GM21529 (cell line): ENCODE results near the gene PCA3.
A peak's percentile ranks its signal among the peaks of the same experiment; 100 is the strongest.
"Not testable (repeated sequence)": the region's sequence is repeated elsewhere in the genome, so short reads cannot be mapped to it uniquely, and the experiment has no call there.

Experiments used
- ATAC-seq: cut with Tn5 transposase; IDR thresholded peaks from one replicate; pipeline ENCODE4 v1.9.1; 2021; ENCODE audit not compliant: unreplicated experiment

PCA3 gene

DNA sequence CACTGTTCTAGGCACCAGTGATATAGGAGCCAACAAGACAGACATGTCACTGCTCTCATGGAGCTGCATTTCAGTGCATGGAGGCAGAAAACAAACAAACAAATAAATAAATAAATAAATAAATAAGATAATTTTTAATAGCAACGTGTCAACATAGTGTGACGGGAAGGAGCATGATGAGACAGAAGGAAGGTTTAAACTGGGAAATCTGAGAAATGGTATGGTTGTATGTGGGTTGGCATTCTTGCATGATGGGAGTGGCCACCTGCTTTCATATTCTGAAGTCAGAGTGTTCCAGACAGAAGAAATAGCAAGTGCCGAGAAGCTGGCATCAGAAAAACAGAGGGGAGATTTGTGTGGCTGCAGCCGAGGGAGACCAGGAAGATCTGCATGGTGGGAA, at the start of gene PCA3:
PCA3 (plus strand) TSS at position 301 of the 400 bp plus-strand sequence.
- no peak for ATAC-seq

DNA sequence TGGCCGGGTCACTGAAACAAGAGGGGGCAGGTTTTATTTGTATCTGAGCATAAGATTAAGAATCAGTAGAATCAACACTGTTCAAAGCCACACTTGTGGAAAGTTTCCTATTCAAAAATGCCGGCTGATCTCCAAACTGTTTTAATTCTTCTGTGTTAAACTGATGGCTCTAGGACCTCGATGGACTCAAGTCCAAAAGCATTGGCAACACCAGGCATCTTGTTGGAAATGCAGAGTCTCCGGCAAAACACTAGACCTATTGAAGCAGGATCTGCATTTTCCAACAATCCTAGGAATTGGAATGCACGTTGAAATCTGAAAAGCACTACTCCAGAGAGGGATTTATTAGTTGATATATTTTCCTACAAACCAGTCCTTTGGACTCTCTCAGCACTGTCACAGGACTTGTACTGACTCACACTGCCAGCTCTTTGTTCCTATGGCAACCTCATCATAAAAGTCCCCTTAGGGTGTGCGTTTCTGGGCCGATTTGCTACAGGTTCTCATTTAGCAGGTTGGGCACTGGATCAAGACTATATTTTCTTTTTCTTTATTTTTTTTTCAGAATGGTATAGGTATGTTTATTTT, 48.1 kb upstream of the PCA3 start:
- ATAC-seq: no peak

DNA sequence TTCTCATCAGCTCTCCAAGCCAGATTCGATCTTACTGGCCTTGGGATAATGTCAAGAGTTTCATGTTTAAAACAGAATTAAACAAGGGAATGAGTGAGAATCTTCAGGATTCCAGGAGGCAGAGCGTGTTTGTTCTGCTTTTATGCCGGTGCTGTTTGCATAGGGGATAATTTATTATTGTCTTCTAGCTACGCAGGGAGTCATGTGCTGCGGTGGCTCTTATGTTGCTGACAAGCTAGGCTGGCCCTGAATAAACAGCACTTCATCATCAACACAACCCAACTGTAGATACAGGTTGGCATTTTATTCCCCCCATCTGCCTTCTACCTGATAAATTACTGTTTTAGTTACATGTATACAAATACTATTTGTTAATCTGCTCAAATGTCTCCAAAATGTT, 47.1 kb upstream of the PCA3 start:
- no peak for ATAC-seq

DNA sequence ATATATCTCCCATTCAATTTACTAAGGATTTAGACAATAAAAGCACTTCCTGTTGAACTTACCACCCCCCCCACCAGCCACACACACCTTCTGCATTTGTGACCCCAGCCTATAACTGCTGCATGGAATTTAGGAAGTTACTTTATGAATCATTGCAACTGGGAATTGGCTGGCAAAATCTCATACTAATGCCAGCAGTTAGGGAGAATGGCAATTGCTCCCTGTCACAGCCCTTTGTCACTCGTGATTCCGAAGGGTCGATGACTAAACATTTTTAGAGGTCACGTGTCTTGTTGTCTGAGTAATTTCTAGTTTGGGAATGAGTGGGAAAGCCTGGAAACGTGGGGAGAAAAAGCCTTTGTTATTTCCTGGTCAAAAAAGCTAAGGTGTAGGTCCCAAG, 46.6 kb upstream of the PCA3 start:
- no peak for ATAC-seq

DNA sequence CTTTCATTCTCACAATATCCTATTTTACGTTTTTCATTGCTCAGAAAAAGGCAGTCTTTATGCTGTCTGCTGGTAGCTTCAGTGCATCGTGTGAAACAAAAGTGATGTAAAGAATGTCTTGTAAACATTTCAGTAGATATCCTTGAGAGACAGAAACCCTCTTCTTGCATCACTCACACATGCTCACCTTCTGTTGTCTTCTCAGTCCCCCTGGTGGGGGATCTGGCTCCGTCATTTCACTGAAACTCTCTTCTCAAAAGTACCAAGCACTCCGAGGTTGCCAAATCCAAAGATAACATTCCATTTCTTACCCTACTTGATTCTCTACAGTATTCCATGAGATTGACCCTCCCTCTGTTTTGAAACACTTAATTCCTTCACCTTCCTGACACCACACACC, 46.1 kb upstream of the PCA3 start:
- ATAC-seq: no peak

DNA sequence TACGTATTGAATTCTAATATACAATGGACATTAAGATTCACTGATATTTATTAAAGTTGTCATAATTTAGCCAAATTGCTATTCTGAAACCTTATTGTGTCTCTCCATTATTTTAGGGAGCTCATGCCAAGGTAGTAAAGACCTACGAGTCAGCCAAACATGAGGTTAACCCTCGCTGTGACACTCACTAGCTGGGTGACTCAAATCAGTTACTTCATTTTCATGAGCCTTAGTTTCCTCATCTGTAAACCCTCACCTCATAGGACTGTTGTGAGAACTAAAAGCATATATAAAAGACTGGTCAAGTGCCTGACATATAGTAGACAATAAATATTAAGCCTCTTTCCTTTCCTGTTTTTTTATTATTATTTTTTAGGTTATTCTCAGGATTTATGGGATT, 44.0 kb upstream of the PCA3 start:
- no peak for ATAC-seq

DNA sequence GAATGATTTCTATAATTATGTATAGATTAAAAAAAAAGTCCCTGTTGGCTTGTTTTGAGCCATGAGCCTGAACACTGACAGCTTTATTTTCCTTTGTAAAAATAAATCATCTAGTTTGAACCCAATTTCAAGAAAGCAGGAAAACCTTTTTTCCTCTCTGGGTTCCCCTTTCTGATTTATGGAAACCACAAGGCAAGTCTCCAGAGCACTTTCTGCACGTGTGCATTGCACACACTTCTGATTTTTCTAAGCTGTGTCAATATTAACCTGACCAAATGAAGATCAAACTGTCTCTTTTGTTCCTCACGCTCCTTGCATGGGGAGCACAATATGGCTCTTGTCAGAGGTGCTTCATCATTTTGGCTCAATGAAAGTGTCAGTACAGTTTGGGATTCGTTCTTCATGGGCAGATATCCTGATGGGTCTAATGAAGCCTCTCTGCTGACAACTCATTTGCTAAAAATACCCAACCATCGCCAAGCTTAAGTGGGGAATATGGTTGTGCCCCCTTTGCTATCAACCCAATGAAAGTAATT, 39.2 kb upstream of the PCA3 start:
- ATAC-seq: no peak

DNA sequence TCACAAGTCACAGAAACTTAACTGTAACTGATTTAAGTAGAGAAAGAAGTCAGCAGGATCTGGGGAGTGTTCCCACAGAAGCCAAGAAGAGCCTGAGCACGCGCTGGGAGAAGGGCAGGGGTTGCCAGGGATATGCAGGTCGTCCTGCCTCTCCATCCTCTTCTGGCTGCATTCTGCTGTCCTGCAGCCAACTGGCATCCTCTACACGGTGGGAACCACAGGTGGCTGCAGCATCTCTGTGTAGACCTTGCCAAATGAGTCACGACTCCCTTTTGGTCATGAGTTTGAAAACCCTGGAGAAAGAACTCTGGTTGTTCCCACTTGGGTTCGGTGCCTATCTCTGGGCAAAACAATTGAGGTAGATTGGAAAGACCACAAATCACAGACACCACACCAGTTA, 38.4 kb upstream of the PCA3 start:
- no peak for ATAC-seq

DNA sequence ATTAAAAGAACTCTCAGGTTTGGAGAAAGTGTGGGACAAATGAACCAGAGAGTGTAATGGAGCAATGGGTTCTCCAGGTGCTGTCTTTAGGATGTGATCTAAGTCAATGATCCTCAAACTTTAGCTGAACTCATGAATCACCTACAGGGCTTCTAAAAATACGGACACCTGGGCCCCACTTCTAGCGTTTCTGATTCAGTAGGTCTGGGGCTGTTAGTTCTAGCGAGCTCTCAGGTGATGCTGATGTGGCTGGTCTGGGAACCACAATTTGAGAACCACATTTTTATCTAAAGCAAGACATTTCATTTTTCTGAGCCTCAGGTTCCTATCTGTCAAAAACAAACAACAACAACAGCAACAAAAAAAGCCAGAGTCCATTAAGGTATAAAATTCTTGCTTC, 35.1 kb upstream of the PCA3 start:
- ATAC-seq: no peak

DNA sequence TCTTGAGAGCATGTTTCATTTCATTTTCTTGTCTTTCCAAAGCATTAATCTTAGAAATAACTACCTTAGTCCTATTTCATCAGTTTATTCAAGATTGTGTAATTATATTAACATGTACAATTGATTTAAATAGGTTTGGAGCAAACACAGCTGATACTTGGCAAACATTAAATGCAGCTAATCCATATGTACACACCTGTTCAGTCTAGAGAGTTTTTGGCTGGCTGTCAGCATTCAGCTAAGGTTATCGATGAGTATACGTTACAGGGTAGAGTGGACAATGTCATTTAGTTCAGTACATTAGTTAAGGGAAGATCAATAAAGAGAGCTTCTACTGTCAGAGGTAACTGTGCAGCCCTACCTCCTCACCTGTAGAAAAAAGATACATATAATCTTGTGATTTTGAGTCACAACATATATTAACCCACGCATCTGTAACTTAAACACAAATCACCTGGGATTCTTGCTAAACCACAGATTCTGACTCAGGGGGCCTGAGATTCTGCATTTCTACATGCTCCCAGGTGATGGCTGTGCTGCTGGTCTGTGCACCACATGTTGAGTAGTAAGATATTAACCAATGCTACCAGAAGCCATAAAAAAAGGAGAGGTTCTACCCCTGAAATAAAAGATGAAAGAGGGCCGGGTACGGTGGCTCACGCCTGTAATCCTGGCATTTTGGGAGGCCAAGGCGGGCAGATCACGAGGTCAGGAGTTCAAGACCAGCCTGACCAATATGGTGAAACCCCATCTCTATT, 34.1 kb upstream of the PCA3 start:
- ATAC-seq: no peak

DNA sequence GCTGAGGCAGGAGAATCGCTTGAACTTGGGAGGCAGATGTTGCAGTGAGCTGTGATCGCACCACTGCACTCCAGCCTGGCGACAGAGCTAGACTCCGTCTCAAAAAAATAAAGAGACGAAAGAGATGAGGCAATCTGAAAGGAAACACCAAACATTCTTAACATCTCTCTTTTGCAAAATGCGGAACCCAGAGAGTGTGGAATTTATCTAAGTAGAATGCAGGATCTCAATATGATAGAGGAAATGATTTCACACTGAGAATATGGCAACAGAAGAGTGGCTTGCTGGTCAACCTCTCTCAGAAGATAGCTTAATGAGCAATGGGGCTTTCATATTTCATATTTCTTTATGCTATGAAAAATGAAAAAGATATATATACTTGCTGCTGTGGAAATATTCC, 33.4 kb upstream of the PCA3 start:
- ATAC-seq: no peak

DNA sequence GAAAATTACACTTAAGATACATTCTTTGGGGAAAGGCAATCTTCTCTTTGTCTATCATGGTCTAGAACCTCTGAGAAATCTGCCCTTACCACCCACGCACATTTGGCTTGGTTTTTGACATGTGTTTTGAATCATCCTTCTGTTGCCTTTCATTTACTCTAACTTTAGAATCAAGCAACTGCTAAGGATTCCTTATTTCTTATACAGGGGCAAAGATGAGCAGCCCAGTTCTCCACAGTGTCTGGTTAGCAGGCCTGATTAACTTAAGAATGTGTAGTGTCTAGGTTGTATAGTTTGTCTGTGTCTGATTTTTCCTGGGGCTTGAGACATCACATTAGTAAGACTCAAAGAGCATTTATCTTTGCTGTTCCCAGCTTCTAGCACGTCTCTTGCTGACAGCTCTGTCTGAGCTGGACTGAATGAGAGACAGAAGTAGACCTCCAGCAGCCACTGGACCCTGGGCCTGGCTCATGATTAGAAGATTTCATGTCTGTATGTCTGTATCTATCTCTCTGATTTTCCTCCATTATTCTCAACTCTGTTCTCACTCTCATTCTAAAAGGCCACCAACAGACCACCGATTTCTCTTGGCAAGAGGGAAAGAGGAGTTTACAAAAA, 31.8 kb upstream of the PCA3 start:
- ATAC-seq: no peak

DNA sequence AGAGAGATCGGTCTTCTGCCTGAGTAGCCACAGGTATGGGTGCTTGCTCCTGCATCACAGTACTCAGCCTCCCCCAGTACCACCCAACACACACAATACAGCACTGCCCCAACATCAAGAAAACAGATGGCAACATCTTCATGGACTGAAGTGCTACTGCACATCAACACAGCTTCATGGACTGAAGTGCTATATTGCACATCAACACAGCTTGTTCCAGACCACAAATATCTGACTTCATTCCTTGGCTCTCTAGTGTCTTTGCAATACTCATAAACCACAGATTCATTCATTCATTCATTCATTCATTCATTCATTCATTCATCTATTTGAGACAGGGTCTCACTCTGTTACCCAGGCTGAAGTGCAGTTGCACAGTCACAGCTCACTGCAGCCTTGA, 31.1 kb upstream of the PCA3 start:
- ATAC-seq: no peak

DNA sequence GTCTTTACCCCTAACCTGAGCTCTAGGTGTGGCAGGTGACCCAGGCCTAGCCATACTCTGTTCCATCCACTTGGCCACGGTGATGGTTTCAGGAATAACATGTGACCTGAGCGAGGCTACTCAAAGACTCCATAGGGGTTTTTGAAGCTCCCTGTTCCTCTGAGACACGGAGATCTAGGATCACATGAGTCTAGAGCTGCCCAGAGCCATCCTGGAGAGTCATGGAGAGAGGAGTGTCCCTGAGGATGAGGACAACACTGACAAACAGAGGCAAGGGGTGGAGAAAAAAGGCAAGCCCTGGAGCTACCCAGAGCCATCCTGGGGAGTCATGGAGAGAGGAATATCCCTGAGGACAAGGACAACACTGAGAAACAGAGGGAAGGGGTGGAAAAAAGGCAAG, 29.5 kb upstream of the PCA3 start:
- no peak for ATAC-seq

DNA sequence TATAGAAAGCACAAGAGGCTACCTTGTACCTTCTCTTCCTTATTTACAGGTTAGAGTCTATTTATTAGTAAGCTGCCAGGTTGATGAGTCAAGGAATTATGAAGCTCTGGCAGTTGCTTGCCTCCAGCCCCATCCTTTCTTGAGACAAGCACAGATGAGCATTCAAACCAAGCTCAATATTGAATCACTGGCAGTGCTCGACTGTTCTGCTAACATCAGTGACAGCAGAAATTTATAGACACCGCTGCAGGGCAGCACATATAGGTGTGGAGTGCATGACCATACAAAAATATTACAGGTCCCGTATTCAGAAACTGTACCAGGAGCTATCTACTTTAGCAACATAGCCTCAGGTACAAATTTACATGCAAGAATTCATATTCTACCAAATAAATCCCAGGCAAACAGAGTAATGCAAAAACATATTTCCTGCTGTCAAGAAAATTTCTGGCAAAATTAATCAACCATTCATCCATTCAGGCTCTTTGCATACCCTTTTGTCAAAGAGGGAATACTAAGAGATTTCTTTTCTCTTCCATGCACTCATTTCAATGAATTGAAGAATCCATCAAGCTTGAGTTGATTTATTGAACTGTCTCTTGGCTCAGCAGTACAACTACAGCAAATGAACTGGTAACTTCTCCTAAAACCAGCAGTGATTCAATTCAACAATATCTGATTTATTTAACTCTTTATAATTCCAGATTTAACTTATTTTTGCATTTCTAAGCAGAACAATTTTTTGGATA, 26.9 kb upstream of the PCA3 start:
- ATAC-seq: no peak

DNA sequence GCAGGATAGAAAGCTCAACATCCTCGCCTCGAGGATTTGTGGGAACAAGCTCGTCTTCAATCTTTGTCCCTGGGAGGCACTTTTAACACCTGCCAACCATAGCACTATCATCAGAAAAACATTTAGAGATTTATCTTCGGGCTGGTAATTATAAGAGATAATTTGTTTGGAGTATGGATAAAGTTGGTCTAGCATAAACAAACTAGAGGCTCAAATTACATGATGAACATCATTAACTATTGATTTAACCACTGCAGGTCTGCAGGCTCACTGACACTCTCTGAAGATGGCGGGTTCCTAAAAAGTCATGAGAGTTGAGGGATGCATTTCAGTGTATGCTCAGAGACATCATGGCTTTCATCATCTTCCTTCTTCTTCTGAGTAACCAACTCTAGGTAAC, 25.8 kb upstream of the PCA3 start:
- no peak for ATAC-seq

DNA sequence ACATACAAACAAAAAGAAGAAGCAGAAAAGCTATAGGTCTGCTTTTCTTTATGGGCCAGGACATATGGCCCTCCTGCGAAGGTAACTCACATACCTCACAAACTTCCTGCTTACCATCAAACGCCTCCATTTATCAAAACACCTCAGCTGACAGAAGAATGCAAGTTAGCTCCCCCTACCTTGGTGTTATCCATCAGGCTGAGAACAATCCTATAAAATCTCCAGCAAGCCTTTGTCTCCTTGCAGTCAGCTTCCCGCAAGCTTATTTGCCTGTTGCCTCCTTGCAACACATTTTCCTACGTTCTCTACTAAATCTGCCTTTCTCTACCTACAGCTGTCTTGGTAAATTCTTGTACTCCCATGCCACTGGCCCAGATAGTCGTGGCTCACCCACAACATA, 22.7 kb upstream of the PCA3 start:
- ATAC-seq: no peak

DNA sequence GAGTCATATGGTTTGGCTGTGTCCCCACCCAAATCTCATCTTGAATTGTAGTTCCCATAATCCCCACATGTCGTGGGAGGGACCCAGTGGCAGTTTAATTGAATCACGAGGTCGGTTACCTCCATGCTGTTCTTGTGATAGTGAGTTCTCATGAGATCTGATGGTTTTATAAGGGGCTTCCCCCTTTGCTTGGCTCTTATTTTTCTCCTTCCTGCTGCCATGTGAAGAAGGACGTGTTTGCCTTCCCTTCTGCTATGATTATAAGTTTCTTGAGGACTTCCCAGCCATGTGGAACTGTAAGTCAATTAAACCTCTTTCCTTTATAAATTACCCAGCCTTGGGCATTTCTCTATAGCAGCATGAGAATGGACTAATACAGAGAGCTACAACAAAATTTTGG, 21.3 kb upstream of the PCA3 start:
- not testable (repeated sequence) for ATAC-seq

DNA sequence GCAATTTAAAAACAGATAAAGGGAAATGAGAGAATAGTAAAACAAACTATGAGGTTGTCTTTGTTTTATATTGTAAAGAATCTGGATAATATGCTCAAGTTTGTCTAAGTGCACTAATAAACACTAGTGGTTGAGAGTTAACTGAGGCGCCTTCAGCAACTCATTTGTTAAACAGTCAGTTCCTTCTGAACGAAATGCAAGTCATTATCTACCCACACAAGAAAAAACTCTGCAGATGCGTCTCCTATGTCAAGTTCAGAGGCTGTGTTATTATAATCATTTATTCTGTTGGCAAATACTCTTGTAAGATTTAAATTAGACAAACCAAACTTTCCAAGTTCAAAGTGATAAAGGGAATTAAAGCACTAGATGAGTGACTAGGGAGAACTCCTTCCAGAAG, 20.3 kb upstream of the PCA3 start:
- no peak for ATAC-seq

DNA sequence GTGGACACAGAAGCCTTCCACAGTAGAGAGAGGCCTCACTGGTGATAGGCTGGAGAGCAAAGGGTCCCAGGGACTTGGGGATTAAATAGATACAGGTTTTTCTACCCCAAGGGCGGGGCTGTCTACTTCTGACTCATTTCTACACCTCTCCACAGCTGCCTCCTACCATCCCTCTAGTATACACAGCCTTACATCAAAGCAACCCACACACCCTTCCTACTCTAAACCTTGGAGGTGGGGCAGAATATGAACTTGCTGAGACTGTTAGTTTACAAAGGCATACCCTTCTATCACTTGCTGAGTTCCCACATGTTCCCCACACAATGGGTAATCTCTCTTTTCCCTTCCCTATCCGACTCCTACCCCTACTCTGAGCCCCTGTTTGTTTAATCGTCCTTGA, 19.9 kb upstream of the PCA3 start:
- ATAC-seq: peak; percentile 68

DNA sequence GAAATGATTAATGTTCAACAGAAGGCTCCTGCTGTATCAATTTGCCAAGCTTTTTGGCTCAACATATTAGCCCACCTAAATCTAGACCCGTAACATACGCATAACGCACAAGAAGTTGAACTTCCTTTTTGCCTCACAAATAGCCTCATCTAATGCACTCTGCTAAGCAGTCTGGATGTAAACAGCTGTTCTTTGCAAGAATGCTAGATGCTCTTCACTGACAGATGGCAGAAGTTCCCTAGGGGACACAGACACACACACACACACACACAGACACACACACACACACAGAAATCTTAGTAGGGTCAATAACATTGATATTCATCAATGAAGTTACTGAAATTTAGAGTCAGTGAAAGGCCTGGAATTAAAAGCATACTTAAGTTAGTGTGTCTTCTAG, 13.2 kb upstream of the PCA3 start:
- no peak for ATAC-seq

DNA sequence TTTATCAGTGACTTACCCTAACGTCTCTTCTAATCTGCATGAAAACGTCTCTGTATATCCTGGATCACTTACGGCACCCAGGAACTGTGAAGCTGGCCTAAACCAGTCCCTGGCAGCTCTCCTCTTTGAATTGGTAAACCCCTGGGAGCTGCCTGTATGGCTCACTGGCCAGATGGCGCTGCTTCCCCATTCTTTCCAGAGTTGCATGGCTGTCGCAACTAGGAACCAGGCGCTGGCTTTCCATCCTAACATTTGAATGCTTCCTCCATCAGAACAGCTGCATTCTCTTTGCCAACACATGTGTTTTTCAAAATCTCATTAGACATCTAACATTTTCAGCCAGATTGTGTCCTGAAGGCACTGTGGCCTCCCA, 8.0 kb upstream of the PCA3 start:
- ATAC-seq: peak; percentile 18
